ENCODE measurements around the gene ARAP1.

The ARAP1 gene

DNA sequence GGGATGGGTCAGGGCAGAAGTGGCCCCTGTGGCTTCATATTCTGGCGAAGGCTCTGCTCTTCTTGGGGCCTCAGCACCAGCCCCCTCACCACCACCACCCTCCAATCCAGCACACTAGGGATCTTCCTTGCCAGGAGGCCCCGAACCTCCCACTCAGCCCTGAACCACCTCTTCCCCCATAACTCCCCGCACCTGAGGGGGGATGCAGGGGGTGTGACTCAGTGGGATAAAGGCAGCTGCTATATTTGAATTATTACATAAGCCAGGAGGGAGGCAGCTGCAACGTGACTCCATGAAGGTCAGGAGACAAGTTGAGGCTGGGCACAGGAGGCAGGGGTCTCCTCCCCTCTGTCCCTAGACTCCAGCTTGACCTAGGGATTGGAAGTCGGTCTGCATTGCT is 72.3 kb downstream of the ARAP1 start:
- DNase-seq, result no peak

DNA sequence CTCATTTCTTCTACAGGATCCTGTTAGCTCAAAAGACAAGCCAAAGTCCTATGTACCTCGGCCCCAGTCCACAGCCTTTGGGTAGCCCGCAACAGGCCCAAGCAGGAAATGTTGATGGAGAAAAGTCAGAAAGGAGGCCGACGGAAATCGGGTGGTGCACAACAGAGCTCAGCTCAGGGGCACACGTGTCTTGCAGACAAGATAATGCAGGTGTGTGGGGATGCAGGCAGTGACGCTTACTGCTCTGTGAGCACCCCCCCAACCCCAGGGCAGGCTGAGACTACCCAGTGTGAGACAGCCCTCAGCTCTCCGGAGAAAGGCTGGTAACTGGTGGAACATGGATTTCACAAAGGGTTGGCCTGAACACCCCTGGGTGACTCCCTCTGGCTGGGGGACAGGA is 73.7 kb downstream of the ARAP1 start:
- no peak for DNase-seq

DNA sequence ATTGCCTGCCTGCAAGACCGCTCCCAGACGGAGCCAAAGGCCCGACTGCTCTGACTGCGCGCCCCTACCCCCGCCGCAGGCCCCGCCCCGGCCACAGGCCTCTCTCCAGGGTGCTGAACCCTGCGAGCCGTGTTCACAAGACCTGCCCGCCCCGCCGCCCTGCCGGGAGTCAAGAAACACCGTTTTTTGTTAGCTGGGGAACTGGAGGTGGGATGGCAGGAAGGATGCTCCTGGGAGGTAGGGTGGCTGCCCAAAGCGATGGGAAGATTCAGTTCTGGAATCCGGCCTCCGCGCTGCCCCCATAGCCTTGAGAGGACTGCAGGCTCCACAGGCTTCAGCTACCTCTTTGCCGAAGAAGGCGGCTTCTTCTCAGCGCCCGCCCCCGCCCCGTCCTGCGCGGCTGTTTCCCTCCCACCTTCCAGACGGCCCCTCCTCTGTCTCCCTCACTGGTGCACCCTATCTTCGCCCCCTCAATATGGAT is 75.3 kb downstream of the ARAP1 start:
- DNase-seq, result no peak

DNA sequence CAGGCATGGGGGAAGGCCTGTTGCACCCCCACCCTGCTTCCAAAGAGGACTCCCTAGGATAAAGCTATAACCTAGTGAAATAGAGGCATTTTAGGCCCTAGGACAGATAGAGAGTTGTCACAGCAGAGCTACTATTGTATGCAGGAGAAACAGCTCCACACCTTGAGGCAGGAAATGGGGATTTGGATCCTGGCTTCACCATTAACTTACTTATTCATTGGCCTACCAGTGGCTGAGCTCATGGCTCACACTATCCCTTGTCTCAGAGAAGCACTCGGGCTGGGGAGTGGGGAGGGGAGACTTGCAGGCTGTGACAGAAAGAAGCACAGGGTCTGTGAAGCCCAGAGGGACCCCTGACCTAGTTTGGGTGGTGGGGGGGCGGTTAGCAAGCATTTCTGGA is 77.0 kb downstream of the ARAP1 start:
- no peak for DNase-seq

DNA sequence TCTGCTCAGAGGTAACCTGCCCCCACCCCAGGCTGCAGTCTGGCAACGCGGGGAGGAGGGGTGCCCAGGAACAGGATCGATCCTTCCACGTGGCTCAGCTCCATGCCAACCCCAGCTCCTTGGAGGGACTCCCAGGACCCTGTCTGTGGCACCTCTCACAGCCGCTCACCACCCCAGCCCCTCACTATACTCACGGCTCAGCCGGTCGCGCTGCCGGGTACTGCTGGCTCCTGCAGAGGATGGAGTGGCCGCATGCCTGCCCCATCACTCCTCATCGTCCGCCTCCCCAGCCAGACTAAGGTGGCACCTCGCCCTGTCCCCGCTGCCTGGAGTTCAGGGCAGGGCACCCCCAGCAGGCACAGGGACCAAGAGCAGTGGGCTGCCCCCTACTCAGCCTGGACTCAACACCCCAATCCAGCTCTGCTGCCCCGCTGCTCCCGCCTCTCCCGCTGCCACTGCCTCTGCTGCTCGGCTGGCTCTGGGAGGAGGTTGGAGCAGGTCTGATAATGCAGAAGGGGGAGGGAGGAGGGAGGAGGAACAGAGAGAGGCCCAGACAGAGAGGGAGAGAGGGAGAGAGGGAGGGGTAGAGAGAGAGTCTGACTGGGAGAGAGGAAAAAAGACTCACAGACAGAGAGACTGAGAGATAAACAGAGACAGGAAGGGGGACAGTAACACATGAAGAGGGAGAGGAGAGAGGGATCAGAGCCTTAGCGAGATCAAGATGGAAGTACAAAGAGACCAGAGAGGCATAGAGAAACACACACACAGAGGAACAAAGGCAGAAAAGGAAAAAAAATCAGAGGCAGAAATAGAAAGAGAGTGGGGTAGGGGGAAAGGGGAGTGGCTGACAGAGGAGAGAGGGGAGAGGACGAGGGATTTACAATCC is 78.0 kb downstream of the ARAP1 start, which contains the start of gene PDE2A:
TSS of gene PDE2A (minus strand) at position 480 of the 886 bp plus-strand sequence. CDS start at position 265, 215 bp downstream.
- no peak for DNase-seq

DNA sequence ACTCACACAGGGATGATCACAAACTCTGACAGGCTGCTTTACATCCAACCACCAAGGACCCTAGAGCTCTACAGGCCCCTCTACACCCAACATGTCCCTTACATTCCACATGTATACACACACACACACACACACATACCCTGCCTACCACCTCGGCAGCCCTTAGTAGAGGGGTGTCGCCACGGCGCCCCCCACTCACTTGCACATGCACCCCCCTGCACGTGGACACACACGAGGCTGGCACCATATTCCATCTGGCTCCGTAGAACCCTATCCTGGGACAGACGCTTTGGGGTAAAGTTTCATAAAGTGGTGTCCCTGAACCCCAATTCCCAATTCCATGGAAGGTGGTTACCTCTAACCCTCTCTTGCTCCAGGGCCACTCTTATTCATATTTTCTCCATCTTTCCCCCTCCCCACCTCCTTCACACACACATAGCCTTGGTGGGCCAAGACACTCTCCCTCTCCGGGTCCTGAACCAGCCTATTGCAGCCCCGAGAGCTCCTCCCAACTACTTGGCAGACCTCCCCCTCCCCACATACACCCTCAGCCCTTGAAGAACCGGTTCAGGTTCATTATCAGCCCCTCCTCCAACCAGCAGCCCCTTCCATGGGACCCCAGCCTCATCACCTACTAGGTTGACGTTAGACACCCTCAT is 78.8 kb downstream of the ARAP1 start:
- DNase-seq, result no peak

DNA sequence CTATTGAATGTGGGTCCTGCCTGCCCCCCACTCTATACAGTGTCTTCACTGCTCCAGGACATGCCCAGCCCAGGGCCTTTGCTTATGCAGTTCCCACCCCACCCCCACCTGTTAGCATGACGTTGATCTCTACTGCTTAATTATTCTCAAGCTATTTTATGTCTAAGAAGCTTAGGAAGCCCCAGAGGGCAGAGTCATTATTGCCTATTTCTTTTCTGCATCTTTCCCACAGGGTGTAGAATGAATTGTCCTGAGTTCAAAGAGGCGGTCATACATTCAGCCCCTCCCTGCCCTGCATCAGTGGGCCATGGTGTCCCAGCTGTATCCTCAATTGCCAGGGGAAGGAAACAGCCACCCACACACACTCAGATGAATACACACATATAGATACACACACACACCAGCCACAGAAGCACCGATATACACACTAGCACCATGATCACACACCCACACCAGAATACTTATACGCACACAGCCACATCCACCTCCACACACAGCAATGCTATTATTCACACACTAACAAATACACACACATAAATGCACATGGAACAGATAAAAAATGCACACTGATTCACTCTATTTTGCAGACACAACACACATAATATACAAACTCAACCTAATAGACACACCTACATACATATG is 79.5 kb downstream of the ARAP1 start:
- DNase-seq, result no peak

DNA sequence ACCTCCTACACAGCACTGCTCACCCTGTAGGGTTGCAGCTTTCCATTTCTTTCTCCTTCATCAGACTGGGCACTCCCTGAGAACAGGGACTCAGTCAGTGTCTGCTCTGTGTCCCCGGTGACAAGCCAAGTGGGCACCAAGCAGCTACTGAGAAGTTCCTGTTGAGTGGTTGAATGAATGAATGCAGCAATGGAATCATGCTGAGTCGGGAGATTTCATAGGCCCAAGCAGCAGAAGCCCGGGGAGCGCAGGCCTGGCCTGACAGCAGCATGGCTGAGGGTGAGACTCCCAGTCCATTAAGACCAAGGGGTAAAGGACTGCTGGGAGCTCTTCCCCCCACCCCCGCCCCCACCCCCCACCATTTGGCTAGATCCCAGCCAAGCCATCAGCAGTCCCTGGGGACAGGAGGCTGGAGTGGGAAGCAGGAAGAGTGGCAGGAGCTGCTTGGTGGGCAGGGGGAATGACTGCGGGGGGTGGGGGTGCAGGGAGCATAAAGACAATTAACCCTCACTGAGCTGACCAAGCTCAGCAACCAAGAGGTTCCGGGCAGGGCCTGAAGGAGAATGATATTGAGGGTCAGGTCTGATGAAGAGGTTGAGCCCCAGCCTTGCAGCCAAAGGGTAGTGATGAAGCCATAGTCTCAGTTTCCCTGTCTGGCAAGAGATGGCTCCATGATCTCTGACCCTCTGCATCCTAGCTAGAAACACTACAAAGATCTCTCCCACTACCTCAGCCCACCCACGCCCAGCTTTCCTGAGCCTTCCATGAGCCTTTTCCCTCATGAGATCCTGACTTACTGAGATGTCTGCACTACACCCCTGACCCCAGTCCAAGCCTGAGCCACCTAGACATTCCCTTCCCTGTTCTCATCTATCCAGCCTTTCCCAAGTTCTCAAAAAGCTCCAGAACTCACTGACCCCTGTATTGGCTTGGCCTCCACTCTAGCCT is 80.8 kb downstream of the ARAP1 start:
- no peak for DNase-seq

DNA sequence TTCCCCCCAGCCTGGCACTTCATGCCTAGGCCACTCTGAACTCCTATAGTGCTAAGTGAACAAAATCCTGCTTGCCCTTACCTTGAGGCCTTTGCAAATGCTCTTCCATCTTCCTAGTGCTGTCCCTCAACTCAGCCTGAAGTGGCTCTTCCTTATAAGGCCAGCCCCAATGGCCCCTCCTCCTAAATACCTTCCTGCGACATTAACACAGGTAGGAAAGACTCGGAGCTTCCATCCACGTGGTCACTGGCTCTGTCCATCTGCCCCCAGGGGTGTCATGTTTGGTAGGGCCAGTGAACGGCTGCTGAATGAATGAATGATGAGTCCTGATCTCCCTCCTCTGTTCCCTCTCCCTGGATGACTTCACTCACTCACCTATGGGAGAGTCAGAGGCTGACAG is 82.2 kb downstream of the ARAP1 start:
- no peak for DNase-seq

DNA sequence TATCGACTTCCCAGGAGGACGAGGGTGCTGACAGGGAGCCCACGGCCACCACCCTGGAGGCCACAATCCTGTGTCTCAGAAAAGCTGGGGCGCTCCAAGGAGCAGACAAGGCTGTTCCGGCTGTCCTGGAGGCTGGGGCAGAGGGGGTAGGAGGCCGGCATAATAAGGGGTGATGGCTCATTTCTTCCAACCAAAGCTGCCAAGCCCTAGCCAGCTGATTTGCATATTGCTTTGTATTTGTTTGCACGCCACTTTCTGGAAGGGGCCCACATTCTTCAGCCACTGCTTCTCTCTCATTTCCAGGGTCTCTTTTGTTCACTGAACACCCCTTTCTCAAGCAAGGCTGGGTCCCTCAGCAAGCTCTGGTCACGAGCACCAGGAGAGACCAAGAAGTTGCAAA is 82.7 kb downstream of the ARAP1 start:
- DNase-seq, result no peak

DNA sequence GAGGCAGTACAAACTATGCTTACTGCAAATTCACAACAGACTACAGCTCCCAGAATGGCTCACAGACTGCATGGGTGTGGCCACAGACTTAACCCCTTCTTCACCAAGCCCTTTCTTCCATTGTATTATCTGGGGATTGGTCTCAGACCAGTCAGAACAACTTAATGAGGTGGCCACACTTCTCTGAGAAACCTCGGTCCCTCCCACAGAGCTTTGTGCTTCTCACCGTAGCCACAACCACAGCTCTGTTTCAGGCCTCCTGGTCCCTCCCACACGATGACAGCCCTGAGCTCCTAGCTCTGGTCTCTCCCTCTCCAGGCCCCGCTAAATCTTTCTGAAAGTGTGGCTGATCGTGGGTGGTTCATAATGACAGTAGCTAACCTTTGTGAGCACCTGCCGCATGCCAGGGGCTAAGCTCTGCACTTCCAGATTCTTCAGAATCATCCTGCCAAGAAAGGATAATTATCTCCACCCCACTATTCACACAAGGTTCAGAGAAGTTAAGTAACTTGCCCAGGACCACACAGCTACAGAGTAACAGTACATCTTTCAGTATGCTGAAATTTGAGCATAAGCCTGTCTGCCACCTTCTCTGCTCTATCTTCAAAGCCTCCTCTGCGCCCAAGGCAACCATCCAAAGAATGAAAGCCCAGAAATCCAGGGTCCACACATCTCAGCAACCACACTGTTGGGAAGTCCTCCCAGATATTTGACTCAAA is 83.4 kb downstream of the ARAP1 start:
- DNase-seq, result no peak

DNA sequence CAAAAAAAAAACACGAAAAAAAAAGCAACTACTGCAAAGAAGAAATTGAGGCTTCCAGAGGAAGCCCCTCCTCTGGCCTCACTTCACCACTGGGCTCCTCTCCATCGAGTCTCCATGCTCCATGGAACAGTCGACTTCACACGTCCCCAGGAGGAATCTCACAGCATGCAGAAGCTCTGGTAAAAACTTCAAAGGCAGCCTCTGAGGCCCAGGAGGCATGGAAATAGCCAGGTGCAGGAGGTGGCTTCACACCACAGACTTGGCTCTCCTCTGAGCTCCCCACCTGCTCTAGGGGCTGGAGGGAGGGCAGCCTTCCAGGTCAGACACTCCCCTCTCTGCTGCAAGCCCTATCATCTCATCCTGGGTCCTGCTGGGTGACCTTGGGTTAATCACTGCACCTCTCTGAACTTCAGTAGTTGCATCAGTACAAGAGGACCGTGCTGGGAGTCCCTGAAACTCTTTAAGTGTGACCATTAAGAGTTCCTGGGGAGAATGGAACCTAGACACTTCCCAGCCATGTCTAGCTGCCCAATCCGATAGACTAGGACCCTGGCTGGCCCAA is 86.2 kb downstream of the ARAP1 start:
- no peak for DNase-seq

DNA sequence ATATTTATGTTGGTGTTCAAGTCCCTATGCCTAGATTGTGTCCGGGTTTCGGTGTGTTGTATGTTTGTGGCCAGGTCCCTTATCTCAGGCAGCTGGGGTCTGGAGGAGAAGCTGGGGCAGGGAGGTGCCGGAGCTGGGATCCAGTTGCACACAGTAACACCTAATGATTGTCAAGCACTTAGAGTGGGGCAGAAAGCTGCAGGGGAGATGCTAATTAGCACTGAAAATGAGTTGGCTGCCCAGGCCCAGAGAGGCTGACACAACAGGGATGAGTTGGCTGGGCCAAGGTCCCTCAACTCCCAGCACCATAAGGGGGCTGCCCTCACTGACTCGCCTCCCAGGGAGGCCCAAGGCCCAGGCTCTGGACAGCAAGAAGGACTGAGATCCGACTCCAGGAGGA is 90.2 kb downstream of the ARAP1 start:
- no peak for DNase-seq

DNA sequence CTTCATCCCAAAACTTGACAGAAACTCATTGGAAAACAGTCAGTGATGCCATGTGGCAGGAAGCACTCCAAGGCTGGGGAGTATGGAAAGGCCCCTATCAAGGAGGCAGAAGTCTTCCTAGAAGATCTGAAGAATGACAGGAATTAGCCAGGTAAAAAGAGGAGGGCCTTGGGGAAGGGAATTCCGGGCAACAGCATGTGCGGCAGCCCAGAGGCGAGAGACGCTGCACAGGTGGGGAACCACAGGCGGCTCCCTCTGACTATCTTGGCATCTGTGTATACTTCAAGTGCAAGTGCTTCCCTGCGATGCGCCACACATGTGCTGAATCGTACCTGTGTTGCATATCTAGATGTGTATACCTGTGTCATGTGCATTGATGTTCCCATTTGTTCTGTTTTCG is 90.7 kb downstream of the ARAP1 start:
- DNase-seq, result no peak

DNA sequence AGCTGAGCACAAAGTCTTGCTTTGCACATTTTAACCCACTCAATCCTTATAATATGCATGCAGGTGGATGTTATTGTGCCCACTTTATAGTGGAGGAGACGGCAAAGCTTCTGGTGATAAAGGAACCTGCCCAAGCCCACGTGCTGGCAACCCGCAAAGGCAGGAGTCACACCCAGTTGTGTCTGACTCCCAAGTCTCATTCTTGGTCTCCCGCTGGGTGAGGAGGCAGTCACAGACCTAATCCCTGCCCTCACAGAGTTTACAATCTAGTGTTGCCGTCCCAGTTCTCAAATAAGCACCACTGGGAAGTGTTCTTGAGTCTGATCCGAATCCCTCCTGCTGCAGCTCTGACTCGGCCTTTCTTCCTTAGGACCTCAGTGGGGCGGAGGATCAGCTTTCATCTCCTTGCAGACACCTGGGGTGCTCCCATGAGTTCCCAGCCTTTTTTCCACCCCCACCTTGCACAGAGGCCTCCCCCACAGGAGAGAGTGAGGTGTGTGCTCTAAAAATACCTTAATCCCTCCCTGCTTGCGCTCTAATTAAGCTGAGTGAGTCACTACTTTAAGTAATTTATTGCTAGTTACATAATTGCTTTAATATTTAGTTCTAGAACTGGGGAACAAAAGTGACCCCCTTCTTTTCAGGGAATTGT is 93.1 kb downstream of the ARAP1 start:
- no peak for DNase-seq

DNA sequence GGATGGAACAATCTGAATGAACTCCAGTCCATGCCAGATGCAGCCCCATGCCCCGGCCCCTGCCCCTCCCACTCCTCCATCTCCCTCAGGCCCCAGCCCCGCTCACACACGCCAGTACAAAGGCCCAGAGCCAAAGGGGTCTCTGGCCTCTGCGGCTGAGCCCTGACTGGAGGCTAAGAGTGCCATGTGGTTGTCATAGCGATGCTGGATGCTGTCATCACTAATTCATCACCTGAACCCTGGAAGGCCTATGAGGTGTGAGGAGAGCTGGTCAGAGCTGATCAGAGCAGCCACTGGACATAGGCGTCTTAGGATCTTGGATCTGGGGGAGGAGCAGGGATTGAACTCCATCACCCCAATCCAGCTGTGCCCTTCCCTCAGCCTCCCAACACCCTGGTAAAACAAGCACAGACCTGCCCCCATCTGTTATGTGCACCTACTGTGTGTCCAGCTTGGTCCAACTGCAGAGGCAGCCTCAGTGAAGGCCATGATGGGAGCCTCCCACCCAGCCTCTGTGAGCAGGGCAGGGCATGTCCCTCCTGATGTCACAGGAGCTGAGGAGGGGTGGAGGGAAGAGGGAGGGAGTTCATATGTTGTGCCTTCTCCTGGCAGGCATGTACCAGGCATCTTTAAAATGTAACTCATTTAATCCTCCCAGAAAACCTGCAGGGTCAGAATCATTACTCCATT is 94.7 kb downstream of the ARAP1 start:
- DNase-seq, result no peak

DNA sequence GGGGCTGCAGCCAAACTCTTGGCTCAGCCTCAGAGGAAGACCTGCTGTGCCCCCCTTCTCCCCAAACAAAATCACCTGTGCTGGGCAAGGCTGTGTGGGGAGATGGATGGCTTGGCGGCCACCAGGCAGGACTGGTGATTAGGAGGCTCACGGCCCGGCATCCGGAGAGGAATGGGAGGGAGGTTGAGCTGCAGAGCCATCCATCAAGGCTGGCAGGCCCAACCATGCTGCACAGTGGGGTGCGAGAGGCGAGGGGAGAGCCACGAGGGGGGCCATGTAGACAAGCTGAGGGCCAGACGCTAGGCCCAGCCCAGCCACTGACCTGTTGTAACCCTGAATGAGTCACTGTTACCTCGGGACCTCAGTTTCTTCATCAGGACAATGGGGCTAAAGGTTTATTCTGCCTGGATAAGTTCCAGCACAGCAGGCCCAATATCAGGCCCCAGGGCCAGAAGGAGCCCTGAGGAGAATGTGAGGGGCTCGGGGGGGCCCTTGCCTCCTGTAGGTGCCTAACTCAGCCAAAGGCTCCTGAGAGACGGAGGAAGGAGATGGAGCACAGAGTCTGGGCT is 96.2 kb downstream of the ARAP1 start:
- no peak for DNase-seq

DNA sequence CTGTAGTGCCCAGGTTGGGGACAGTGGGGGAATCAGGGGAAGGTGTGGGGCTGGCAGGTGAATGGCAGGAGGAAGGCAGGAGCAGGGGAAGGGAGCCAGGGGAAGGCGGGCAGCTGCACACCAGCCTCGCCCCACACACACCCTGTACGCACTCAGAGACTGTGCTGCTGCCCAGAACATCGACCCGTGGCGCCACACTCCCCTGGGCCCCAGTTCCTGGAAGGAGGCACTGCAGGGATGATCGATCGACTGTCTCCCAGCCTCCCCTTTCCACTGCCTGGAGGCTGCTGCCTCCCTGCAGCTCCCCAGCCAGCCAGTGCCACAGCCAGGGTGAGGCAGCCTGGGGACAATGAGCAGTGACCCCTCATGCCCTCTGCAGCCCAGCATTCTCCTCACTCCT is 97.2 kb downstream of the ARAP1 start:
- DNase-seq, result no peak

DNA sequence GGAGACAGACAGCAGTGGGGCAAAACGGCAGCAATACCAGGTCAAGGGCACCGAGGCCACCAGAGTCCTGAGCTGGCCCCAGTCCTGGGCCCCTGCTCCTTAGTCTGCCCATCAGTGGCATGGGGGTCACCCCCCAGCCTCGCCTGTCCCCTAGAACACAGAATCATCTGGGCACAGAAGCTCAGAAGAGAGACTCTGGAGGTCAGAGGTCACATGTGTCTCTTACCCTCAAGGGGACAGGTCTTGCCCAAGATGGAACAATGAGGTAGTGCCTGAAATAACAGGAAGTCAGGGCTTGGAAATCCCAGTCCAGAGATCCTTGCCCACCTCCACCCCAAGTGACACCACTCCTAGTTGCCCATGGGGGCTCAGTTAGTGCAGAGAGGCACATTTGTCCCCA is 98.6 kb downstream of the ARAP1 start:
- DNase-seq, result no peak
